Adrenal gland (tissue), 5 donors: ENCODE measurements around the gene CAMK4.

Experiments used
- CTCF ChIP-seq, 6 experiments: fragments of 450-650 bp in 4 of 6; fragments of 200-600 bp in 2 of 6; sonication (generic) in 1 of 6; IDR thresholded peaks; 1 replicate in 5 of 6; 2 replicates in 1 of 6; pipeline versions ENCODE4 v1.5.1 to v1.8.0; 2016 to 2021; ENCODE audit warnings: antibody characterized with exemption in 6 of 6, mild to moderate bottlenecking in 2 of 6, moderate library complexity in 1 of 6
- POLR2A ChIP-seq, 2 donors: fragments of 450-650 bp; IDR thresholded peaks; one replicate each; pipeline ENCODE4 v1.6.1; 2017; ENCODE audit warnings: antibody characterized with exemption in 2 of 2, mild to moderate bottlenecking in 2 of 2, moderate library complexity in 1 of 2
- donor health status: DM: no; HTN: no; CAD: no.

DNA sequence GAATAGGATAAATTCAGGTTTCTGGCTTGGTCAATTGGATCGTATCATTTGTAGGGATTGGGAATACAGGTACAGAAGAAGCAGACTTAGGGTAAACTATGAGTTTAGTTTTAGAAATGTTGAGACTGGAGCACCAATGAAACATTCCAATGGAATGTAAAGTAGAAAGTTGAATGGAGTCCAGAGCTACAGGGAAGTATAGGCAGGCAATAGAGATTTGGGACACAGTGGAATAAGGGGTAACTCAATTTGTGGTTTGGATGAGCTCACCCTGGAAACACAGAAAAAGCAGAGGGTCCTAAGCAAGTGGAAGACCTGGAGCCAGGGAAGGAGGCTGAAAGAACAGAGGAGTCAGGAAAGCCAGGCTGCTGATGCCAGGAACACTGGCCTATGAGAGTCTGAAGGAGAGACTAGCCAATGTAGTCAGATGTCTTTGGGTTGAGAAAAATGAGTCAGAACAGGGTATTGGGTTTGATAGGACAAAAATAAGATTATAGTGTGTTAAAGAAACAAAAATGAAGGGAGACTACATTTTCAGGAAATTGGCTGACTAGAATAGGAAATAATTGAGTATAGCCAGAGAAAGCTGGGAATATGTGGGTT, 215.4 kb downstream of the CAMK4 start:
- TF ChIP-seq POLR2A (IDR thresholded peaks at IDR 0.05), result no peak
- TF ChIP-seq CTCF (IDR thresholded peaks at IDR 0.05), result no peak
